ENCODE measurements around the gene PRIMA1.

PRIMA1 gene

DNA sequence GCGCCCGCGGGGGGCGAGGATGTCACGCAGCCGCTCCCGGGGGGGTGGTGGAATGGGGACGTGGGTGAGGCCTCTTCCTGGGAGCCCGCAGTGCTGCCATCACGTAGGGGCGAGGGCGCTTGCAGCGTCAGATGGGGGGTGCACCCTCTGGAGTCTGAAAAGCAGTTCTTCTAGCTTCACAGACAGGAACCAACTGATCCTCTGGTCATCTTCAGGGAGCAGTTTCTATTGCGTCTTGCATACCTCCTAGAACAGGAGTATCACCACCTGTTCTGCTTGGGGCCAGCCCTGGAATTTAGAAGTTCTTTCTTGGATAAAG, 36.9 kb upstream of the PRIMA1 start:
- DNase-seq (ENCODE audit: low read depth, low spot score), result no peak
- TF ChIP-seq, protein P1, sequence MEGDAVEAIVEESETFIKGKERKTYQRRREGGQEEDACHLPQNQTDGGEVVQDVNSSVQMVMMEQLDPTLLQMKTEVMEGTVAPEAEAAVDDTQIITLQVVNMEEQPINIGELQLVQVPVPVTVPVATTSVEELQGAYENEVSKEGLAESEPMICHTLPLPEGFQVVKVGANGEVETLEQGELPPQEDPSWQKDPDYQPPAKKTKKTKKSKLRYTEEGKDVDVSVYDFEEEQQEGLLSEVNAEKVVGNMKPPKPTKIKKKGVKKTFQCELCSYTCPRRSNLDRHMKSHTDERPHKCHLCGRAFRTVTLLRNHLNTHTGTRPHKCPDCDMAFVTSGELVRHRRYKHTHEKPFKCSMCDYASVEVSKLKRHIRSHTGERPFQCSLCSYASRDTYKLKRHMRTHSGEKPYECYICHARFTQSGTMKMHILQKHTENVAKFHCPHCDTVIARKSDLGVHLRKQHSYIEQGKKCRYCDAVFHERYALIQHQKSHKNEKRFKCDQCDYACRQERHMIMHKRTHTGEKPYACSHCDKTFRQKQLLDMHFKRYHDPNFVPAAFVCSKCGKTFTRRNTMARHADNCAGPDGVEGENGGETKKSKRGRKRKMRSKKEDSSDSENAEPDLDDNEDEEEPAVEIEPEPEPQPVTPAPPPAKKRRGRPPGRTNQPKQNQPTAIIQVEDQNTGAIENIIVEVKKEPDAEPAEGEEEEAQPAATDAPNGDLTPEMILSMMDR (IDR thresholded peaks at IDR 0.05; ENCODE audit: insufficient read depth, low read length, missing control alignments), result no peak
- H3K4me3 ChIP-seq (ENCODE audit: low read depth, low read length), result no peak overlapping the region
- CTCF ChIA-PET, result no interaction called here
- POLR2A ChIA-PET, result no interaction called here

DNA sequence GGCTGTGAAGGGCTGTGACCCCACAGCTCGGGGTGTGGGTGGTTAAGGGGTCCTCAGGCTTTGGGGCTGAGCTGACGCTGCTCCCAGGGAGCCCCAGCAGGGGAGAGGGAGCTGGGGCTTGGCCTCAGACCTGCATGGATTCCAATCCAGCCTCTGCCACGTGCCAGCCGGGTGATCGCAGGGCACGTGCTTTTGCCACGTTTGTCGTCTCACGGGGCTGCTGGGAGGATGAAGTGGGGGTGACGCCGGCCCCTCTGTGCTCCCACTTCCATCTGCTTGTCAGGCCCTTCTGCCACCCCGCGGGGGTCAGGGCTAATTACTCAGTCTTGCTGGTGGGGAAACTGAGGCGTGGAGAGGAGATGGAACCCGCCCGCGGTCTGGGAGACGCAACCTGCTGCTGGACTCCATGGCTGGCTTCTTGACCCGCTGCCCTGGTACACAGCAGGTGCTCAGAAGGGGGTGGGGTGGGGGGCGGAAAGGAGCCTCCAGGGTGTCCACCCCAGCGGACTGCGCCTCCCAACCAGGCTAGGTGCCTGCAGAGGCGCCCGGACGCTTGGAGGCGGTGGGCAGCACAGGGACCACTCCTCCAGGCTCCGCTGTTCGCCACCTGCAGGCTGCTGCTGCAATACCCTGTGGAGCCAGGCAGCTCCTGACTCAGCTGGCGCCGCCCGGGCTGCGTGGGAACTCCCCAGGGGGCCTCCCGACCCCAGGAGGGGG, 36.4 kb upstream of the PRIMA1 start:
- no peak overlapping the region for H3K4me3 ChIP-seq (ENCODE audit: low read depth, low read length)
- DNase-seq (ENCODE audit: low read depth, low spot score), result no peak
- TF ChIP-seq, protein P1 (IDR thresholded peaks at IDR 0.05; ENCODE audit: insufficient read depth, low read length, missing control alignments), result no peak
- CTCF ChIA-PET, result no interaction called here
- POLR2A ChIA-PET, result no interaction called here

DNA sequence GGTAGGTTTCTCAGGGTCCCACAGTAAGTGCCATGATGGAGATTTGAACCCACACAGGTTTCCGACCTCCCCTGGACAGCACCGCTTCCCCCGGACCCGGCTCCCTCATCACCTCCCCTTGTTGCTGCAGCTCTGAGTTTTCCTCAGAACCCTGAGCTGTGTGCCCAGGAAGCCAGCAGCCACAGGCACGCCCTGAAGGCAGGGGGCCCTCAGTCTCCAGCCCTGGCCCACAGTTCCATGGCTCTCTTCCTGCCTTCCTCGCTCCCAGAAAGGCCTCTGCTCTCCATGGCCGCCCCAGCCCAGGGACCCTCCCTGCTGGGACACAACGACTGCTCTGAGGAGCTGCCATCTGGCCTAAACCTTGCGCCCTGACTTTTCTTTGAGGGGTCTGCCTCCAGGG, 35.8 kb upstream of the PRIMA1 start:
- ChIA-PET POLR2A (no interaction called here), CTCF (no interaction called here)
- DNase-seq (ENCODE audit: low read depth, low spot score), result no peak

DNA sequence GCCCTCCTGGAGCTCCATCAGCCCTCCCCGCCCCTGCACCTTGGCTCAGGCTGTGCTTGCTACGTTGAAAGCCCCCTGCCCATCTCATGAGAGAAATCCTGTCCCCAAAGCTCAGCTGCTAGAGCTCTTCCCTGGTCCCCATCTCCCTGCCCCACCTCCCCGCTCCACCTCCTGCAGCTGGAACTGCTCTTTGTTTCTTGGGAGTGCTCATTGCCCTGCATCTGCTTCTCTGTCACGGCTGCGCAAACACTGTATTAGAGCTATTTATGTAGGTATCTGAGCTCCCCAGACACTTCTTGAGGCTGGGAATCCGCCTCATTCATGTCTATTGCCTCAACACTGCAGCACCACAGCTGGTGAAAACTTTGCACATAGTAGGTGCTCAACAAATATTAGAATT, 32.8 kb upstream of the PRIMA1 start:
- no peak overlapping the region for H3K4me3 ChIP-seq (ENCODE audit: low read depth, low read length)
- DNase-seq (ENCODE audit: low read depth, low spot score), result no peak
- POLR2A ChIA-PET, result no interaction called here
- CTCF ChIA-PET, result no interaction called here
- TF ChIP-seq, protein P1 (IDR thresholded peaks at IDR 0.05; ENCODE audit: insufficient read depth, low read length, missing control alignments), result no peak

More for the DNA sequence above, 35.8 kb upstream of the PRIMA1 start:
- no peak overlapping the region for H3K4me3 ChIP-seq (ENCODE audit: low read depth, low read length)
- TF ChIP-seq, protein P1 (IDR thresholded peaks at IDR 0.05; ENCODE audit: insufficient read depth, low read length, missing control alignments), result no peak

DNA sequence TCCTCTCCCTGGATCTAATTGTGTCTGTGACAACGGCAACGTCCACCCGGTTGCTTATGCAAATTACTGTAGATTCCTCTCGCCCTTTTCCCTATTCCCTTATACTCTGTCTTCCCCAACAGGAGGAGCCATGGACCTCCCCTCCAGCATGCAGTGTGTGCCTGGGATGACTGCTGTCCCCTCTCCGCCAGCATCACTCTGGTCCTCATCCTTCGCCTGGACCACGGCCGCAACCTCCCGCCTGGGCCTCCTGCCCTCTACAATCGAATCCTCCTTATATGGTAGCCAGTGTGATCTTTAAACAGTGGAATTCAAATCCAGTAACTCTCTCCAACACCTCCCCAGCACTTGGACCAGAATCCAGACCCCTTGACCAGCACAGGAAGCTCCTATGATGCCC, 30.6 kb upstream of the PRIMA1 start:
- ChIA-PET CTCF (no interaction called here), POLR2A (no interaction called here)
- H3K4me3 ChIP-seq (ENCODE audit: low read depth, low read length), result no peak overlapping the region
- TF ChIP-seq, protein P1 (IDR thresholded peaks at IDR 0.05; ENCODE audit: insufficient read depth, low read length, missing control alignments), result no peak
- DNase-seq (ENCODE audit: low read depth, low spot score), result no peak

DNA sequence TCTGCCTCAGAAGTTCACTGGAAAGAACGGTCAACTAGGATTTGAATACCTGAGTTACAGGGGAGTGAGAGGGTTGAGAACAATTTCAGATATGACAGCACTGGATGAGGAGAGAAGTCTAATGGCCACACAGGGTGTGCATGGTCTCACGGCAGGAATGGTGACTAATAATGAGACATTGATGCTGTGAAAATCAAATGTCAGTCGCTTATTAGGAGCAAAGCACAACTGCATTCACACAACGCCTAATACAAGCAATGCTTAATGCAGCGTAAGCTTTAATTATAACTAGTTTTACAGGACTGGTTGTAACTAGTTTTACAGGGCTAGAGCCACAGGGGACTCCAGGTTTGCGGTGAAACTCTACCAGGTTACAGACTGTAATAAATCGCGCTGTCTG, 23.4 kb upstream of the PRIMA1 start:
- POLR2A ChIA-PET, result no interaction called here
- CTCF ChIA-PET, result no interaction called here
- H3K4me3 ChIP-seq (ENCODE audit: low read depth, low read length), result no peak overlapping the region
- TF ChIP-seq, protein P1 (IDR thresholded peaks at IDR 0.05; ENCODE audit: insufficient read depth, low read length, missing control alignments), result no peak
- DNase-seq (ENCODE audit: low read depth, low spot score), result no peak

Data from AG04449 (cell line).